SK-N-SH (cell line): ENCODE measurements around the gene MAD1L1. TPM values are rescaled to one million over a fixed set of nuclear protein-coding genes. Genes with fewer than 3 reads are reported as not detected.

Experiments
- CHD2 ChIP-seq: fragments of 150-350 bp; IDR thresholded peaks from 2 replicates; pipeline ENCODE4 v1.6.1; 2018; ENCODE audit warnings: low read length; ENCODE audit not compliant: partially characterized antibody
- ELF1 ChIP-seq: IDR thresholded peaks from 2 replicates; pipeline ENCODE4 v1.4.0; 2012
- FOSL2 ChIP-seq: IDR thresholded peaks from 2 replicates; pipeline ENCODE4 v1.4.0; 2012; ENCODE audit warnings: low read depth, mild to moderate bottlenecking, moderate library complexity, borderline replicate concordance
- FOXJ3 ChIP-seq: sonication (generic); formaldehyde crosslinking; IDR thresholded peaks from 2 replicates; pipeline ENCODE4 v1.5.1; 2020; ENCODE audit warnings: mild to moderate bottlenecking, missing genetic modification reagents
- FOXM1 ChIP-seq: IDR thresholded peaks from 2 replicates; pipeline ENCODE4 v1.4.0; 2012; ENCODE audit warnings: low read depth, mild to moderate bottlenecking
- GABPA ChIP-seq: IDR thresholded peaks from 2 replicates; pipeline ENCODE4 v1.4.0; 2012; ENCODE audit warnings: low read depth, mild to moderate bottlenecking
- JUND ChIP-seq: IDR thresholded peaks from 2 replicates; pipeline ENCODE4 v1.4.0; 2012
- MEF2A ChIP-seq: IDR thresholded peaks from 2 replicates; pipeline ENCODE4 v1.4.0; 2012; ENCODE audit warnings: low read depth, borderline replicate concordance
- MXI1 ChIP-seq: IDR thresholded peaks from 2 replicates; pipeline ENCODE4 v1.6.1; 2012; ENCODE audit warnings: mild to moderate bottlenecking, low read depth, low read length, improper control_type of control experiment
- NRF1 ChIP-seq: IDR thresholded peaks from 2 replicates; pipeline ENCODE4 v1.6.1; 2012; ENCODE audit warnings: low read depth, mild to moderate bottlenecking, low read length
- RAD21 ChIP-seq: IDR thresholded peaks from 2 replicates; pipeline ENCODE4 v1.6.1; 2012; ENCODE audit warnings: mild to moderate bottlenecking, low read length
- RCOR1 ChIP-seq: fragments of 150-350 bp; IDR thresholded peaks from 2 replicates; pipeline ENCODE4 v1.6.1; 2017; ENCODE audit warnings: antibody characterized with exemption, low read length
- REST ChIP-seq: IDR thresholded peaks from 2 replicates; pipeline ENCODE4 v1.6.1; 2012; ENCODE audit warnings: mild to moderate bottlenecking, low read depth, low read length, moderate library complexity
- SIN3A ChIP-seq: IDR thresholded peaks from 2 replicates; pipeline ENCODE4 v1.6.1; 2012; ENCODE audit warnings: low read depth, mild to moderate bottlenecking, low read length, moderate library complexity, borderline replicate concordance
- SMC3 ChIP-seq: IDR thresholded peaks from 2 replicates; pipeline ENCODE4 v1.6.1; 2012; ENCODE audit warnings: low read depth, low read length, improper control_type of control experiment
- TAF1 ChIP-seq: IDR thresholded peaks from 2 replicates; pipeline ENCODE4 v1.6.1; 2012; ENCODE audit warnings: low read depth, mild to moderate bottlenecking, low read length, moderate library complexity, borderline replicate concordance
- TCF12 ChIP-seq: IDR thresholded peaks from 2 replicates; pipeline ENCODE4 v1.4.0; 2012
- USF1 ChIP-seq: IDR thresholded peaks from 2 replicates; pipeline ENCODE4 v1.4.0; 2012; ENCODE audit warnings: low read depth, borderline replicate concordance
- YY1 ChIP-seq: IDR thresholded peaks from 2 replicates; pipeline ENCODE4 v1.4.0; 2012; ENCODE audit warnings: low read depth, mild to moderate bottlenecking
- ZBTB33 ChIP-seq: IDR thresholded peaks from 2 replicates; pipeline ENCODE4 v1.4.0; 2012; ENCODE audit warnings: low read depth, borderline replicate concordance
- polyA plus RNA-seq, 3 experiments: library from polyadenylated mRNA; depleted of rRNA; stranded (reverse); fragments of >200 nt; gene quantifications; 2 replicates each; pipeline ENCODE4 v1.2.3, GENCODE V29; 2012

Gene MAD1L1
- polyA plus RNA-seq, 1 of the 3 experiments (the other 2 are of a cell fraction): 46.2 TPM

- TF ChIP-seq FOXJ3 (no peak), JUND (no peak; the same call in 1 of the 2 replicates), NRF1 (no peak), MEF2A (no peak), MXI1 (no peak), RAD21 (no peak), TCF12 (no peak), FOXM1 (no peak), ELF1 (no peak), TAF1 (no peak; the same call in 1 of the 2 replicates), YY1 (no peak), RCOR1 (no peak), REST (peak; percentile 91), SIN3A (0 out of 2 replicates have a peak, but pooled peaks have one; percentile 44), ZBTB33 (no peak), CHD2 (no peak), GABPA (no peak), FOSL2 (peak; percentile 99; the same call in 1 of the 2 replicates), SMC3 (no peak), USF1 (no peak)
Measured at GRCh38 chr7:1883031-1883761, 349.5 kb downstream of the MAD1L1 start (continued).
